HCT116 (cell line): ENCODE data around the gene HEMK1.

ENCODE experiments used
- CEBPB ChIP-seq: IDR thresholded peaks from 2 replicates; pipeline ENCODE4 v1.6.1; 2012; ENCODE audit warnings: low read depth
- EZH2 ChIP-seq: fragments of 200-600 bp; sonication (generic); IDR thresholded peaks from 2 replicates; pipeline ENCODE4 v1.6.1; 2017; ENCODE audit warnings: antibody characterized with exemption, mixed run types
- EZH2phosphoT487 ChIP-seq: fragments of 200-600 bp; IDR thresholded peaks from 2 replicates; pipeline ENCODE4 v1.6.1; 2018; ENCODE audit warnings: antibody characterized with exemption, borderline replicate concordance
- FOSL1 ChIP-seq: IDR thresholded peaks from 2 replicates; pipeline ENCODE4 v1.6.1; 2012; ENCODE audit warnings: low read depth
- POLR2A ChIP-seq: IDR thresholded peaks from 2 replicates; pipeline ENCODE4 v1.7.0; 2011; ENCODE audit warnings: borderline replicate concordance; ENCODE audit not compliant: insufficient read depth, insufficient read length; ENCODE audit errors: extremely low read depth
- POLR2AphosphoS5 ChIP-seq: IDR thresholded peaks from 2 replicates; pipeline ENCODE4 v1.6.1; 2011; ENCODE audit warnings: mild to moderate bottlenecking, low read depth, low read length, moderate library complexity
- RAD21 ChIP-seq: IDR thresholded peaks from 2 replicates; pipeline ENCODE4 v1.6.1; 2012; ENCODE audit warnings: low read depth, mild to moderate bottlenecking
- SRF ChIP-seq: IDR thresholded peaks from 2 replicates; pipeline ENCODE4 v1.6.1; 2012; ENCODE audit warnings: low read depth
- ZNF274 ChIP-seq: fragments of 200-500 bp; sonication (Bioruptor generic); IDR thresholded peaks from 2 replicates; pipeline ENCODE4 v1.6.1; 2014; ENCODE audit warnings: mild to moderate bottlenecking, low read depth, low read length, inconsistent platforms
- TF ChIP-seq, protein P1 (sequence below): IDR thresholded peaks from 2 replicates; pipeline ENCODE4 v1.6.1; 2012
- TF ChIP-seq, protein P2 (sequence below), 3 experiments: fragments of 200-600 bp in 1 of 3; sonication (generic) in 1 of 3; IDR thresholded peaks in 2 of 3; conservative IDR thresholded peaks in 1 of 3; 2 replicates each; pipeline ENCODE4 v1.5.1; 2012 to 2017; ENCODE audit warnings: low read depth in 2 of 3, low read length in 2 of 3, antibody characterized with exemption in 1 of 3, borderline replicate concordance in 1 of 3, control low read depth in 1 of 3, mild to moderate bottlenecking in 1 of 3, mixed read lengths in 1 of 3, mixed run types in 1 of 3, moderate library complexity in 1 of 3; ENCODE audit not compliant: insufficient read depth in 1 of 3

DNA sequence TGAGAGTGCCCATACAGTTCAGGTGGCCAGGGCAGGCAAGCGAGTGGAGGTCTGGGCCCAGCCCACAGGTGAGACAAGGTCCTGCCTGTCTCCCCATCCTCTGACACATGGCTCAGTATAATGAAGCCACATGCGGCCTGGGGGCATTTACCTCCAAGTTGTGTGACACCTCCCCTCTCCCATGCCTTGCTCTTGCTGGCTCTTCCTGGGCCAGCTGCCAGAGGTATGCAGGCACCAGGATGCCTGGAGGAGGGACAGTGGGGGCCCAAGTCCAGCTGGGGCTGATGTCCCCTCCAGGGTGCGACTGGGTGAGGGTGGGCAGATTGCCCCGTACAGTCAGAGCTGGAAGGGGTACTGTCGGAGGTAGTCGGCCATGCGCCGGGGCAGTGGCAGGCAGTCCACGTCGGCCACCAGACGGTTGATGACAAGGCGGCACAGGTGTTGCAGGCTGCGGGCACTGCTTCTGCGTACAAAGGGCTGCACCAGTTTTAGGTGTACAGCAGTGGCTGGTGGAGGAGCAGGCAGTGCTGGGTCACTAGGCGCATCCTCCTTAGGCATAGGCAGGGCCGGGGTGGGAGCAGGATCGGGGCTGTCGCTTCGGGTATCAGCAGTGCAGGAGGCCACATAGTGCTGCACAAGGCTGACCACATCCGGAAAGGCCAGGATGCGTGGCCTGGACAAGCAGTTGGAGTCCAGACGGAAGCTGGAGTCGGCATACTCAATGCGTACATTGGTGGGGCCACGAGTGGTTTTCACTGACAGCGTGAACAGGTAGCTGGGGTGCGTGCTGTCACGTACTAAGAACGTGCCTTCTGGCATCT, 38.2 kb downstream of the HEMK1 start:
- TF ChIP-seq RAD21 (no peak), FOSL1 (no peak), POLR2A (no peak), EZH2 (no peak), SRF (no peak), ZNF274 (no peak), POLR2AphosphoS5 (no peak), EZH2phosphoT487 (no peak), CEBPB (no peak)
- TF ChIP-seq, protein P1, sequence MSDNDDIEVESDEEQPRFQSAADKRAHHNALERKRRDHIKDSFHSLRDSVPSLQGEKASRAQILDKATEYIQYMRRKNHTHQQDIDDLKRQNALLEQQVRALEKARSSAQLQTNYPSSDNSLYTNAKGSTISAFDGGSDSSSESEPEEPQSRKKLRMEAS: no peak
- TF ChIP-seq, protein P2, sequence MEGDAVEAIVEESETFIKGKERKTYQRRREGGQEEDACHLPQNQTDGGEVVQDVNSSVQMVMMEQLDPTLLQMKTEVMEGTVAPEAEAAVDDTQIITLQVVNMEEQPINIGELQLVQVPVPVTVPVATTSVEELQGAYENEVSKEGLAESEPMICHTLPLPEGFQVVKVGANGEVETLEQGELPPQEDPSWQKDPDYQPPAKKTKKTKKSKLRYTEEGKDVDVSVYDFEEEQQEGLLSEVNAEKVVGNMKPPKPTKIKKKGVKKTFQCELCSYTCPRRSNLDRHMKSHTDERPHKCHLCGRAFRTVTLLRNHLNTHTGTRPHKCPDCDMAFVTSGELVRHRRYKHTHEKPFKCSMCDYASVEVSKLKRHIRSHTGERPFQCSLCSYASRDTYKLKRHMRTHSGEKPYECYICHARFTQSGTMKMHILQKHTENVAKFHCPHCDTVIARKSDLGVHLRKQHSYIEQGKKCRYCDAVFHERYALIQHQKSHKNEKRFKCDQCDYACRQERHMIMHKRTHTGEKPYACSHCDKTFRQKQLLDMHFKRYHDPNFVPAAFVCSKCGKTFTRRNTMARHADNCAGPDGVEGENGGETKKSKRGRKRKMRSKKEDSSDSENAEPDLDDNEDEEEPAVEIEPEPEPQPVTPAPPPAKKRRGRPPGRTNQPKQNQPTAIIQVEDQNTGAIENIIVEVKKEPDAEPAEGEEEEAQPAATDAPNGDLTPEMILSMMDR (IDR thresholded peaks at IDR 0.05 in 2 of 3, conservative IDR thresholded peaks at IDR 0.05 in 1 of 3; ENCODE audit: borderline replicate concordance in 1 of 3, insufficient read depth in 1 of 3, low read depth in 2 of 3, low read length in 2 of 3): no peak
